ENCODE results near the gene MXRA5. TPM values are rescaled to one million over a fixed set of nuclear protein-coding genes. Genes with fewer than 3 reads are reported as not detected.
"Not testable (repeated sequence)": the region's sequence is repeated elsewhere in the genome, so short reads cannot be mapped to it uniquely, and the experiment has no call there.

MXRA5 gene
- total RNA-seq, 1 donor from 2014 or later, result not detected

GRCh38 chrX:3371163-3371562 is 24.7 kb upstream of the MXRA5 start:
- no peaks in the 10 kb centered on the region for H3K36me3 Mint-ChIP-seq (ENCODE audit: low read depth)
- intact Hi-C loops (cut with micrococcal nuclease), result no loop called here
- H3K27ac Mint-ChIP-seq, result no peak overlapping the region
- no peaks in the 10 kb centered on the region for H3K4me1 Mint-ChIP-seq (ENCODE audit: low read depth)
- no peak for DNase-seq (ENCODE audit: low spot score)
- H3K27me3 Mint-ChIP-seq (ENCODE audit: insufficient read depth), result no peaks in the 10 kb centered on the region
- peaks cover 3% of the 10 kb centered on the region for H3K9me3 Mint-ChIP-seq
- no peak overlapping the region for H3K4me3 Mint-ChIP-seq

- no peaks in the 10 kb centered on the region for H3K36me3 Mint-ChIP-seq (ENCODE audit: low read depth)
- H3K27me3 Mint-ChIP-seq (ENCODE audit: insufficient read depth), result no peaks in the 10 kb centered on the region
- intact Hi-C loops (cut with micrococcal nuclease), result no loop called here
- H3K27ac Mint-ChIP-seq, result no peak overlapping the region
- DNase-seq (ENCODE audit: low spot score), result no peak
- H3K4me1 Mint-ChIP-seq (ENCODE audit: low read depth), result no peaks in the 10 kb centered on the region
- peaks cover 3% of the 10 kb centered on the region for H3K9me3 Mint-ChIP-seq
- no peak overlapping the region for H3K4me3 Mint-ChIP-seq
Observed at GRCh38 chrX:3370656-3371055, 24.2 kb upstream of the MXRA5 start.

GRCh38 chrX:3362956-3363355 is 16.5 kb upstream of the MXRA5 start:
- no peak overlapping the region for H3K4me3 Mint-ChIP-seq
- no peaks in the 10 kb centered on the region for H3K9me3 Mint-ChIP-seq
- no peak for DNase-seq (ENCODE audit: low spot score)
- intact Hi-C loops (cut with micrococcal nuclease), result no loop called here
- H3K27ac Mint-ChIP-seq, result no peak overlapping the region
- no peaks in the 10 kb centered on the region for H3K4me1 Mint-ChIP-seq (ENCODE audit: low read depth)
- H3K36me3 Mint-ChIP-seq (ENCODE audit: low read depth), result no peaks in the 10 kb centered on the region
- H3K27me3 Mint-ChIP-seq (ENCODE audit: insufficient read depth), result no peaks in the 10 kb centered on the region

- H3K9me3 Mint-ChIP-seq, result no peaks in the 10 kb centered on the region
- DNase-seq (ENCODE audit: low spot score), result no peak
- no peaks in the 10 kb centered on the region for H3K4me1 Mint-ChIP-seq (ENCODE audit: low read depth)
- H3K27me3 Mint-ChIP-seq (ENCODE audit: insufficient read depth), result no peaks in the 10 kb centered on the region
- no peak overlapping the region for H3K4me3 Mint-ChIP-seq
- no peak overlapping the region for H3K27ac Mint-ChIP-seq
- no peaks in the 10 kb centered on the region for H3K36me3 Mint-ChIP-seq (ENCODE audit: low read depth)
- intact Hi-C loops (cut with micrococcal nuclease), result no loop called here
Observed at GRCh38 chrX:3360881-3361280, 14.4 kb upstream of the MXRA5 start.

GRCh38 chrX:3352741-3353140 is 6.3 kb upstream of the MXRA5 start:
- H3K4me3 Mint-ChIP-seq; H3K27ac Mint-ChIP-seq; H3K27me3 Mint-ChIP-seq (ENCODE audit: insufficient read depth); DNase-seq (ENCODE audit: low spot score); H3K4me1 Mint-ChIP-seq (ENCODE audit: low read depth); intact Hi-C loops (cut with micrococcal nuclease); H3K9me3 Mint-ChIP-seq; H3K36me3 Mint-ChIP-seq (ENCODE audit: low read depth): not testable (repeated sequence)

GRCh38 chrX:3351276-3351675 is 4.8 kb upstream of the MXRA5 start:
- intact Hi-C loops (cut with micrococcal nuclease), result no loop called here
- no peaks in the 10 kb centered on the region for H3K36me3 Mint-ChIP-seq (ENCODE audit: low read depth)
- H3K4me1 Mint-ChIP-seq (ENCODE audit: low read depth), result no peaks in the 10 kb centered on the region
- H3K27me3 Mint-ChIP-seq (ENCODE audit: insufficient read depth), result no peaks in the 10 kb centered on the region
- H3K4me3 Mint-ChIP-seq, result no peak overlapping the region
- H3K27ac Mint-ChIP-seq, result no peak overlapping the region
- H3K9me3 Mint-ChIP-seq, result no peaks in the 10 kb centered on the region
- DNase-seq (ENCODE audit: low spot score), result no peak

GRCh38 chrX:3348191-3348590 is 1.7 kb upstream of the MXRA5 start:
- Mint-ChIP-seq H3K9me3 (no peaks in the 10 kb centered on the region), H3K36me3 (ENCODE audit: low read depth) (no peaks in the 10 kb centered on the region), H3K4me1 (ENCODE audit: low read depth) (no peaks in the 10 kb centered on the region), H3K4me3 (no peak overlapping the region), H3K27ac (no peak overlapping the region), H3K27me3 (ENCODE audit: insufficient read depth) (peaks cover 3% of the 10 kb centered on the region)
- intact Hi-C loops (cut with micrococcal nuclease), result no loop called here
- DNase-seq (ENCODE audit: low spot score), result no peak

GRCh38 chrX:3345281-3346191 is 916 bp downstream of the MXRA5 start:
- peaks cover 3% of the 10 kb centered on the region for H3K27me3 Mint-ChIP-seq (ENCODE audit: insufficient read depth)
- H3K4me1 Mint-ChIP-seq (ENCODE audit: low read depth), result no peaks in the 10 kb centered on the region
- DNase-seq (ENCODE audit: low spot score), result no peak
- intact Hi-C loops (cut with micrococcal nuclease), result no loop called here
- no peaks in the 10 kb centered on the region for H3K9me3 Mint-ChIP-seq
- H3K27ac Mint-ChIP-seq, result no peak overlapping the region
- H3K36me3 Mint-ChIP-seq (ENCODE audit: low read depth), result no peaks in the 10 kb centered on the region
- H3K4me3 Mint-ChIP-seq, result no peak overlapping the region

GRCh38 chrX:3343569-3343968 is 2.9 kb downstream of the MXRA5 start:
- H3K27ac Mint-ChIP-seq, result peak overlapping the region; percentile 18
- H3K27me3 Mint-ChIP-seq (ENCODE audit: insufficient read depth); H3K36me3 Mint-ChIP-seq (ENCODE audit: low read depth); H3K4me3 Mint-ChIP-seq; intact Hi-C loops (cut with micrococcal nuclease); H3K9me3 Mint-ChIP-seq; DNase-seq (ENCODE audit: low spot score); H3K4me1 Mint-ChIP-seq (ENCODE audit: low read depth): not testable (repeated sequence)

GRCh38 chrX:3340016-3340415 is 6.4 kb downstream of the MXRA5 start:
- no peak overlapping the region for H3K4me3 Mint-ChIP-seq
- H3K27me3 Mint-ChIP-seq (ENCODE audit: insufficient read depth), result peaks cover 3% of the 10 kb centered on the region
- no peak for DNase-seq (ENCODE audit: low spot score)
- H3K27ac Mint-ChIP-seq, result no peak overlapping the region
- no peaks in the 10 kb centered on the region for H3K36me3 Mint-ChIP-seq (ENCODE audit: low read depth)
- intact Hi-C loops (cut with micrococcal nuclease), result no loop called here
- H3K4me1 Mint-ChIP-seq (ENCODE audit: low read depth), result no peaks in the 10 kb centered on the region
- H3K9me3 Mint-ChIP-seq, result no peaks in the 10 kb centered on the region

- Mint-ChIP-seq H3K27ac (no peak overlapping the region), H3K27me3 (ENCODE audit: insufficient read depth) (no peaks in the 10 kb centered on the region), H3K9me3 (no peaks in the 10 kb centered on the region), H3K36me3 (ENCODE audit: low read depth) (no peaks in the 10 kb centered on the region), H3K4me3 (no peak overlapping the region), H3K4me1 (ENCODE audit: low read depth) (no peaks in the 10 kb centered on the region)
- intact Hi-C loops (cut with micrococcal nuclease), result no loop called here
- no peak for DNase-seq (ENCODE audit: low spot score)
Observed at GRCh38 chrX:3326681-3327080, 19.8 kb downstream of the MXRA5 start.

GRCh38 chrX:3320471-3321046 is 25.9 kb downstream of the MXRA5 start:
- Mint-ChIP-seq H3K27me3 (ENCODE audit: insufficient read depth) (no peaks in the 10 kb centered on the region), H3K4me3 (no peak overlapping the region), H3K9me3 (no peaks in the 10 kb centered on the region), H3K4me1 (ENCODE audit: low read depth) (no peaks in the 10 kb centered on the region), H3K27ac (no peak overlapping the region), H3K36me3 (ENCODE audit: low read depth) (no peaks in the 10 kb centered on the region)
- intact Hi-C loops (cut with micrococcal nuclease), result no loop called here
- no peak for DNase-seq (ENCODE audit: low spot score)

GRCh38 chrX:3317191-3317718 is 29.2 kb downstream of the MXRA5 start:
- Mint-ChIP-seq H3K27me3 (ENCODE audit: insufficient read depth) (no peaks in the 10 kb centered on the region), H3K27ac (no peak overlapping the region)

More at GRCh38 chrX:3317191-3317718, 29.2 kb downstream of the MXRA5 start:
- Mint-ChIP-seq H3K4me3 (no peak overlapping the region), H3K9me3 (no peaks in the 10 kb centered on the region), H3K36me3 (ENCODE audit: low read depth) (no peaks in the 10 kb centered on the region), H3K4me1 (ENCODE audit: low read depth) (no peaks in the 10 kb centered on the region)
- intact Hi-C loops (cut with micrococcal nuclease), result no loop called here
- no peak for DNase-seq (ENCODE audit: low spot score)

Measured in activated T-helper 1 cell treated with anti-CD3 and anti-CD28 coated beads, Interleukin-12 subunit alpha, Interleukin-12 subunit beta, Interleukin-2, Interleukin-4 antibody, amounts not matched to agents 30 ng/mL and 10 ng/mL and 1 ng/mL, durations not matched to agents 14 hours and 24 hours and 36 hours (primary cell).